ENCODE results near the gene CHTF18. TPM values are rescaled to one million over a fixed set of nuclear protein-coding genes. Genes with fewer than 3 reads are reported as not detected.

Gene CHTF18
- total and polyA plus RNA-seq, 2 of the 4 experiments (the other 2 are of a cell fraction): 3.2 to 21.4 TPM

DNA sequence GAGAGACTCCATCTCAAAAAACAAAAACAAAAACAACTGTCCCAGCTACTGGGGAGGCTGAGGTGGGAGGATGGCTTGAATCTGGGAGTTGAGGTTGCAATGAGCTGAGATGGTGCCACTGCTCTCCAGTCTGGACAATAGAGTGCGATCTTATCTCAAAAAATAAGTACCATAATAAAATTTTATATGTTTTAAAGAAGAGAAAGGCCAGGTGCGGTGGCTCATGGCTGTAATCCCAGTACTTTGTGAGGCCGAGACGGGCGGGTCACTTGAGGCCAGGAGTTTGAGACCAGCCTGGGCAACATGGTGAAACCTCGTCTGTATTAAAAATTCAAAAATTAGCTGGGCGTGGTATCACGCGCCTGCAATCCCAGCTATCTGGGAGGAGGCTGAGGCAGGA is 11.6 kb upstream of the CHTF18 start:
- Histone ChIP-seq H3K18ac (ENCODE audit: low read depth, low read length) (no peak overlapping the region), H4K8ac (ENCODE audit: low read depth in 2 of 2, low read length in 2 of 2) (no peak overlapping the region), H2AK5ac (ENCODE audit: low read depth, low read length) (no peak overlapping the region), H4K91ac (ENCODE audit: insufficient read depth, low read depth, low read length) (no peak overlapping the region), H3K23ac (ENCODE audit: low read depth, low read length) (no peak overlapping the region), H3K9me3 (ENCODE audit: control insufficient read depth, insufficient read depth, low read length) (no peaks in the 10 kb centered on the region), H3K56ac (ENCODE audit: extremely low read depth, insufficient read depth, low read length) (no peak overlapping the region), H2BK120ac (ENCODE audit: low read depth, low read length) (no peak overlapping the region), H3K14ac (replicated peaks; ENCODE audit: low read depth, low read length) (no peak overlapping the region), H2AK9ac (replicated peaks; ENCODE audit: low read depth, low read length, poor library complexity) (no peak overlapping the region), H3K4ac (ENCODE audit: low read depth, low read length) (no peak overlapping the region), H4K20me1 (ENCODE audit: insufficient read depth, low read length) (no peaks in the 10 kb centered on the region), H3K4me3 (ENCODE audit: insufficient read depth, low read depth, low read length) (no peak overlapping the region), H2BK15ac (ENCODE audit: low read depth, low read length) (no peak overlapping the region), H3K36me3 (ENCODE audit: control insufficient read depth, insufficient read depth, low read length) (no peaks in the 10 kb centered on the region), H4K5ac (ENCODE audit: low read depth, low read length) (no peak overlapping the region), H3K9me1 (ENCODE audit: insufficient read depth, low read length) (no peaks in the 10 kb centered on the region), H3K79me1 (ENCODE audit: low read depth in 1 of 2, low read length in 2 of 2) (no peaks in the 10 kb centered on the region), H3K4me2 (ENCODE audit: low read depth, low read length) (no peak overlapping the region), H3K9ac (ENCODE audit: low read depth, low read length) (no peak overlapping the region), H3K27me3 (ENCODE audit: control insufficient read depth, insufficient read depth, low read length) (peaks cover 9% of the 10 kb centered on the region; the same call in 1 of the 2 replicates), H2BK5ac (ENCODE audit: low read depth, low read length, poor library complexity, severe bottlenecking) (no peak overlapping the region), H3K4me1 (ENCODE audit: control insufficient read depth, insufficient read depth, low read length) (no peaks in the 10 kb centered on the region), H2BK20ac (ENCODE audit: low read depth, low read length) (no peak overlapping the region), H3K27ac (ENCODE audit: insufficient read depth, low read length) (no peak overlapping the region), H2AFZ (replicated peaks; ENCODE audit: low read length, poor library complexity) (no peak overlapping the region)
- TF ChIP-seq BHLHE40 (IDR thresholded peaks at IDR 0.05; ENCODE audit: low read depth, low read length) (no peak), RCOR1 (IDR thresholded peaks at IDR 0.05; ENCODE audit: insufficient replicate concordance, low read length) (no peak), FOS (IDR thresholded peaks at IDR 0.05; ENCODE audit: low read depth, low read length) (no peak), POLR2A (IDR thresholded peaks at IDR 0.05; ENCODE audit: low read depth, low read length) (no peak), MAFK (IDR thresholded peaks at IDR 0.05; ENCODE audit: low read depth, low read length) (no peak), RFX5 (IDR thresholded peaks at IDR 0.05; ENCODE audit: low read depth, low read length) (no peak), NFE2L2 (IDR thresholded peaks at IDR 0.05; ENCODE audit: low read depth, low read length) (no peak), CHD1 (IDR thresholded peaks at IDR 0.05; ENCODE audit: low read depth, low read length) (no peak), MXI1 (IDR thresholded peaks at IDR 0.05; ENCODE audit: borderline replicate concordance, low read depth, low read length) (no peak), CEBPB (IDR thresholded peaks at IDR 0.05; ENCODE audit: low read depth, low read length) (no peak), RAD21 (IDR thresholded peaks at IDR 0.05; ENCODE audit: low read length) (no peak), SMC3 (IDR thresholded peaks at IDR 0.05; ENCODE audit: low read depth, low read length) (no peak), MAZ (IDR thresholded peaks at IDR 0.05; ENCODE audit: borderline replicate concordance, low read depth, low read length) (no peak)
- TF ChIP-seq, protein P1, sequence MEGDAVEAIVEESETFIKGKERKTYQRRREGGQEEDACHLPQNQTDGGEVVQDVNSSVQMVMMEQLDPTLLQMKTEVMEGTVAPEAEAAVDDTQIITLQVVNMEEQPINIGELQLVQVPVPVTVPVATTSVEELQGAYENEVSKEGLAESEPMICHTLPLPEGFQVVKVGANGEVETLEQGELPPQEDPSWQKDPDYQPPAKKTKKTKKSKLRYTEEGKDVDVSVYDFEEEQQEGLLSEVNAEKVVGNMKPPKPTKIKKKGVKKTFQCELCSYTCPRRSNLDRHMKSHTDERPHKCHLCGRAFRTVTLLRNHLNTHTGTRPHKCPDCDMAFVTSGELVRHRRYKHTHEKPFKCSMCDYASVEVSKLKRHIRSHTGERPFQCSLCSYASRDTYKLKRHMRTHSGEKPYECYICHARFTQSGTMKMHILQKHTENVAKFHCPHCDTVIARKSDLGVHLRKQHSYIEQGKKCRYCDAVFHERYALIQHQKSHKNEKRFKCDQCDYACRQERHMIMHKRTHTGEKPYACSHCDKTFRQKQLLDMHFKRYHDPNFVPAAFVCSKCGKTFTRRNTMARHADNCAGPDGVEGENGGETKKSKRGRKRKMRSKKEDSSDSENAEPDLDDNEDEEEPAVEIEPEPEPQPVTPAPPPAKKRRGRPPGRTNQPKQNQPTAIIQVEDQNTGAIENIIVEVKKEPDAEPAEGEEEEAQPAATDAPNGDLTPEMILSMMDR (conservative IDR thresholded peaks at IDR 0.05; ENCODE audit: low read depth, low read length): no peak
- TF ChIP-seq, protein P2, sequence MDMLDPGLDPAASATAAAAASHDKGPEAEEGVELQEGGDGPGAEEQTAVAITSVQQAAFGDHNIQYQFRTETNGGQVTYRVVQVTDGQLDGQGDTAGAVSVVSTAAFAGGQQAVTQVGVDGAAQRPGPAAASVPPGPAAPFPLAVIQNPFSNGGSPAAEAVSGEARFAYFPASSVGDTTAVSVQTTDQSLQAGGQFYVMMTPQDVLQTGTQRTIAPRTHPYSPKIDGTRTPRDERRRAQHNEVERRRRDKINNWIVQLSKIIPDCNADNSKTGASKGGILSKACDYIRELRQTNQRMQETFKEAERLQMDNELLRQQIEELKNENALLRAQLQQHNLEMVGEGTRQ (IDR thresholded peaks at IDR 0.05; ENCODE audit: low read depth, low read length): no peak
- TF ChIP-seq, protein P3, sequence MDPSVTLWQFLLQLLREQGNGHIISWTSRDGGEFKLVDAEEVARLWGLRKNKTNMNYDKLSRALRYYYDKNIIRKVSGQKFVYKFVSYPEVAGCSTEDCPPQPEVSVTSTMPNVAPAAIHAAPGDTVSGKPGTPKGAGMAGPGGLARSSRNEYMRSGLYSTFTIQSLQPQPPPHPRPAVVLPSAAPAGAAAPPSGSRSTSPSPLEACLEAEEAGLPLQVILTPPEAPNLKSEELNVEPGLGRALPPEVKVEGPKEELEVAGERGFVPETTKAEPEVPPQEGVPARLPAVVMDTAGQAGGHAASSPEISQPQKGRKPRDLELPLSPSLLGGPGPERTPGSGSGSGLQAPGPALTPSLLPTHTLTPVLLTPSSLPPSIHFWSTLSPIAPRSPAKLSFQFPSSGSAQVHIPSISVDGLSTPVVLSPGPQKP (IDR thresholded peaks at IDR 0.05; ENCODE audit: borderline replicate concordance, low read depth, low read length): no peak
- in situ Hi-C loops (cut with MboI; ENCODE audit: low sequenced_read_pairs) (no loop called here), intact Hi-C loops (cut with micrococcal nuclease) (no loop called here), dilution Hi-C loops (cut with HindIII; ENCODE audit: low sequenced_read_pairs, unreplicated experiment) (no loop called here)
- ChIA-PET POLR2A (ENCODE audit: unreplicated experiment) (no interaction called here), CTCF (no interaction called here)
- BruUV-seq (replicated peaks): no TSS peak
- no peak for DNase-seq
- 90% methylated on average over 5 of the region's 9 CpGs; no CpG with 5 or more reads in 1 of the 2 experiments for WGBS, 2 experiments (ENCODE audit: extremely low coverage in 2 of 2, insufficient read length in 1 of 2)
- ATAC-seq (ENCODE audit: low read depth): no peak
